ENCODE data around the gene UNCX. TPM values are rescaled to one million over a fixed set of nuclear protein-coding genes. Genes with fewer than 3 reads are reported as not detected.

UNCX gene
- total RNA-seq, 1 donor from 2014 or later, result not detected

DNA sequence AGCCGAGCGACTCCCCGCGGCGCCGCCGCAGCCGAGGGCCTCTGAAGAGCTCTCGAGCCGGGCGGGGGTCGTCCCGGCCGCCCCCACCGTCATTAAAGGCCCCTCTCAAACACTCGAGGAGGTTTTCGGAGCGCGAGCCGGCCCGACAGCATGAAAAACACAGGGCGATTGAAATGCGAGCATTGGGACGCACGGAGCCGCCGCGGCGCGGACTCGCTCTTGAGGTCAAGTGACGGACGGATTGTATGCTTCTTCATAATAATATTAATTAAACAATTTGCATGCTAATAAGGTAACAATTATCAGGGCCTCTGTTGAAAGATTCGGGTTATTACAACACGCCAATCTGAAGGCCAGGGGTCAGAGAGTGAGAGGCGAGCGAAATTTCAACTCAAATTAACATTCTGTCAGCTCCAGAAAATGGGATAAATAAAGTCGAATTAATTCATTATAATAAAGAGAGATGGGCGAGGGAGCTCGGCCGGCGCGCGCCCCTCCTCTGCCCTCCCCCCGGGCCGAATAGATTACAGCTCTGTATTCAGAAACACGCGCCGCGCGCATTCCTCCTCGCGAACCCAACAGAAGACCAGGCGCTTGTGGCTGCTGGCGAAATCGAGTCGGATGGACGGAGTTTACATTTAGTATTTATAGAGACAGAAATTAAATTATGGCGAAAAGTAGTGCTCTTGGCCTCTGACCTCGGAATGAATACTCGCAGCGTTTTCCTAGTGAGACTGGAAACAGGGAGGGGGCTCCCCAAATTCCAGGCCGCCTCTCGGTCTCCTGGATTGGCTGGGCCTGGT is 2.1 kb upstream of the UNCX start:
- Histone ChIP-seq H3K36me3 (no peaks in the 10 kb centered on the region), H3K27me3 (peaks cover 96% of the 10 kb centered on the region), H3K4me3 (no peak overlapping the region), H3K9me3 (no peaks in the 10 kb centered on the region), H3K4me1 (no peaks in the 10 kb centered on the region), H3K27ac (no peak overlapping the region)
- intact Hi-C loops (cut with DNase I), result no loop called here
- TF ChIP-seq, protein P1, sequence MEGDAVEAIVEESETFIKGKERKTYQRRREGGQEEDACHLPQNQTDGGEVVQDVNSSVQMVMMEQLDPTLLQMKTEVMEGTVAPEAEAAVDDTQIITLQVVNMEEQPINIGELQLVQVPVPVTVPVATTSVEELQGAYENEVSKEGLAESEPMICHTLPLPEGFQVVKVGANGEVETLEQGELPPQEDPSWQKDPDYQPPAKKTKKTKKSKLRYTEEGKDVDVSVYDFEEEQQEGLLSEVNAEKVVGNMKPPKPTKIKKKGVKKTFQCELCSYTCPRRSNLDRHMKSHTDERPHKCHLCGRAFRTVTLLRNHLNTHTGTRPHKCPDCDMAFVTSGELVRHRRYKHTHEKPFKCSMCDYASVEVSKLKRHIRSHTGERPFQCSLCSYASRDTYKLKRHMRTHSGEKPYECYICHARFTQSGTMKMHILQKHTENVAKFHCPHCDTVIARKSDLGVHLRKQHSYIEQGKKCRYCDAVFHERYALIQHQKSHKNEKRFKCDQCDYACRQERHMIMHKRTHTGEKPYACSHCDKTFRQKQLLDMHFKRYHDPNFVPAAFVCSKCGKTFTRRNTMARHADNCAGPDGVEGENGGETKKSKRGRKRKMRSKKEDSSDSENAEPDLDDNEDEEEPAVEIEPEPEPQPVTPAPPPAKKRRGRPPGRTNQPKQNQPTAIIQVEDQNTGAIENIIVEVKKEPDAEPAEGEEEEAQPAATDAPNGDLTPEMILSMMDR (IDR thresholded peaks at IDR 0.05), result no peak
- no peak for DNase-seq
- no peak for ATAC-seq

DNA sequence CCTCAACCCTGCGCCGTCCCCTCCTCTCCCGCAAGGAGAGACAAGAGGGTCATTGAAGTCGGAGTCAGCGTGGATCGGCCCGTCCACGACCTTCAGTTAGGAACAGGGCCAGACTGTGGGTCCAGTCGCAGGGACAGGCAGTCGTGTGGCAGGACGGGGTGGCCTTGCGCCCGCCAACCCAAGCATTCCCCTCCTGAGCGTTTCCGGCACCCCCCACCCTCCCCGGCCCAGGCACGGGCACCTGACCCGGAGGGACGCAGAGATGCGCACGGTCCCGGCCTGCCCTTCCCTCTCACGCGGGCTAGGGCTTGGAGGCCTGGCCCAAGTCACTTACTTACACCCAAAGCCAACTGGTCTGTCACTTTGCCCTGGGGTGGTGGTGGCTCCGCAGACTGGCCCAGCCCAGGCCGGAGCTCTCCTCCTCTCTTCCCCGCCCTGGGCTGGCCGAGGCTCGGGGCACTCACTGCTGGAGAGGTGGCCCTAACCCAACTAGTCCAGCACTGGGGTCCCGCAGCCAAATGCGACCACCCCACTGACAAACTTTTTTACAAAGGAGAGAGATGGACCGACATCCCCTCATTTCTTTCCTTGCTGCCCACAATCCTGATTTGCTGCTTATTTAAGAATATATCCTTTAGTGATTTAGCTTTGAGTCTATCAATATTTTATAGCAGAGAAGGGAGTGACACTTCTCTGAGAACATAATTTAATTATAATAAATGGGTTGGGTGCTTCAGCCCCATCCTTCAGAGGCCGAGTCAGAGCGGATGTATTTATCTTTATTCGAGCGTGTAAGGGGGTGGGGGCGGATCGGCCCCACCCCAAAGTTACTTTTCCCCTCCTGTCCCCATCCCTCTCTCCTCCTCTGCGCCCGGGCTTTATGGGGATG is 1.2 kb upstream of the UNCX start:
- H3K36me3 ChIP-seq, result no peaks in the 10 kb centered on the region
- ATAC-seq (no peak), DNase-seq (no peak)
- intact Hi-C loops (cut with DNase I), result no loop called here
- H3K9me3 ChIP-seq, result no peaks in the 10 kb centered on the region
- H3K27ac ChIP-seq, result no peak overlapping the region
- H3K4me3 ChIP-seq, result no peak overlapping the region
- H3K27me3 ChIP-seq, result peaks cover 90% of the 10 kb centered on the region
- no peaks in the 10 kb centered on the region for H3K4me1 ChIP-seq
- TF ChIP-seq, protein P1 (IDR thresholded peaks at IDR 0.05), result no peak

DNA sequence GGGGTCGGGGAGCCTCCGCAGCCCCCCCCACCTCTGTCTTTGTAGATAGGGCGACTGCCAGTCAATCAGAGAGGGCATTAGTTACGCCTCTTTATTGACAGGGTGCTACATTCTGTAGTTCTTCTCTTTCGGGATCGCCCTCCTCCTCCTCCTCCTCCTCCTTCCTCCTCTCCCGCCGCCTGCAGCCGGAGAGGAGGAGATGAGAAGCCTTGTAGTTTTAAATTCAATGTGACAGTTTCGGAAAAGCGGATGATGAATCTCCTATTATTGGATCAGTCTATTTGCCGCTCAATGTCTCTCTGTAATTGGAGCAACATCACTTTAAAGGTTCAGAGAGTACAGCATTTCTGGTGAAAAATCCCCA is 587 bp upstream of the UNCX start:
- no peak overlapping the region for H3K4me3 ChIP-seq
- TF ChIP-seq, protein P1 (IDR thresholded peaks at IDR 0.05), result no peak
- H3K27me3 ChIP-seq, result peaks cover 86% of the 10 kb centered on the region
- peaks cover 3% of the 10 kb centered on the region for H3K4me1 ChIP-seq
- no peaks in the 10 kb centered on the region for H3K36me3 ChIP-seq
- H3K27ac ChIP-seq, result no peak overlapping the region
- no peak for DNase-seq
- intact Hi-C loops (cut with DNase I), result no loop called here
- ATAC-seq, result no peak
- no peaks in the 10 kb centered on the region for H3K9me3 ChIP-seq

DNA sequence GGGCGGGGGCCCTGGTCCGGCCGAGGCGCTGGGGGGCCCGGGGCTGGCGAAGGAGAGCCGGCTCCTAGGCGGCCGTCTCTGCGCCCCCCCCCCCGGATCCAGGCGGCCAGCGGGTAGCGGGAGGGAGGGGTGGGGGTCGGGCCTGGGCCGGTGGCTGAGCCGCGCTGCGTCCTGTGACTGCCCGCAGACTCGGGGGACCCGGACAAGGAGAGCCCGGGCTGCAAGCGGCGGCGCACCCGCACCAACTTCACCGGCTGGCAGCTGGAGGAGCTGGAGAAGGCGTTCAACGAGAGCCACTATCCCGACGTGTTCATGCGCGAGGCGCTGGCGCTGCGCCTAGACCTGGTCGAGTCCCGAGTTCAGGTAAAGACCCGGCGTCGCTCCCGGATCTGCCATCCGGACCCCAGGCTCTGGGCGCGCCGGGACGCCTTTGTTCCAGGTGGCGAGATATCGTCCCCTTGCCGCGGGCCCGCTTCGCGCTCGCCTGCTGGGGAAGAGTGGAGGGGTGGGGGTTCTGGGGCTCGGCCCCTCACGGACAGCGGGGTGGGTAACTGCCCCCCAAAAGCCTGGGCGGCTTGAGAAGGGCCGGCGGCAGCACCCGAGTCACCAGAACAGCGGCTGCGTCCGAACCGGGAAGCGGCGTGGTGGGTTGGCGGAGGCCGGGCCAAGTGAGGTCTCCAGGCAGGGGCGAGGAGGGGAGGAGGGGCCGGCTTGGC is 819 bp downstream of the UNCX start:
- no peak for DNase-seq
- no peaks in the 10 kb centered on the region for H3K36me3 ChIP-seq
- TF ChIP-seq, protein P1 (IDR thresholded peaks at IDR 0.05), result no peak
- ATAC-seq, result no peak
- intact Hi-C loops (cut with DNase I), result no loop called here
- peaks cover 86% of the 10 kb centered on the region for H3K27me3 ChIP-seq
- no peaks in the 10 kb centered on the region for H3K9me3 ChIP-seq
- no peak overlapping the region for H3K27ac ChIP-seq
- H3K4me3 ChIP-seq, result no peak overlapping the region
- H3K4me1 ChIP-seq, result peaks cover 5% of the 10 kb centered on the region

DNA sequence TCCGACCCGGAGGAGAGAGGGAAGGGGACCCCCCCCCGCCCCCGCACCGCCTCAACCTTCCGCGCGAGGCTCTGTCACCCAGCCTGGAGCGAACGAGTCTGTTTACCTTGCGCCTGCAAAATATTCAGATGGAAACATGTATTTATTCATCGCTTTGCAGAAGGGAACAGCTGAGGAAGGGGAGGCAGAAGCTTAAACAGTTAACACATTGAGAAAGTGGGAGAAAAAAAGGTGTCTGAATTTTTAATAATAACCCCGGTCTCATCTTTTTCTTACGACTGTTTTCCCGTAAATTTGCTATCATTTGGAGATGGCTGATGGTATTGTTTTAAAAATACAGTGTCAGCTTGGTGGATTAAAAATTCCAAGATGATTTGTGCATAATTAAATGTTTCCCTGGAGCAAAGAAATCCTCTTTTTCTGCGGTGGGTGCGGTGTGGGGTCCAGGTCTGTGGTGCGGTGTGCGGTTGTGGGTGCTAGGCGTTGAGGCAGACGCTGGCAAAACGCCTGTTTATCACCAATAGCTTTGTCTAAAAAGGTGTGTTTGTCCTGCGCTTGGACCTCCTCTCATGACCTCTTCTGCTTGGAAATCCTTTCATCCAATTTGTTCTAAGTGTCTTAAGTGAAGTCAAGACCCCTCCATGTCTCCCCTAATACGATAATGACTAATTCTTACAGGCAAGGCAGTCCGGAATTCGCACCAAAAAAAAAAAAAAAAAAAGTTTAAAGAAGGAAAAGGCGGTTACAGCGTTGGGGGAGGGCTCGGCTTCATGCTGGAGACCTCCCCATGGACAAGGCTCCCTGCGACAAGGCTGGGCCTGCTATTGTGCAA is 1.6 kb downstream of the UNCX start:
- Histone ChIP-seq H3K4me1 (peaks cover 5% of the 10 kb centered on the region), H3K27ac (no peak overlapping the region), H3K4me3 (no peak overlapping the region), H3K36me3 (no peaks in the 10 kb centered on the region), H3K9me3 (no peaks in the 10 kb centered on the region), H3K27me3 (peaks cover 86% of the 10 kb centered on the region)
- TF ChIP-seq, protein P1 (IDR thresholded peaks at IDR 0.05), result no peak
- intact Hi-C loops (cut with DNase I), result no loop called here
- DNase-seq, result no peak
- no peak for ATAC-seq

Data from upper lobe of right lung (tissue), 1 donor.